Measurements from ENCODE around the gene TBC1D14. TPM values are rescaled to one million over a fixed set of nuclear protein-coding genes. Genes with fewer than 3 reads are reported as not detected.

The TBC1D14 gene
- total RNA-seq, 1 experiment from 2014 or later, result 50.2 TPM

DNA sequence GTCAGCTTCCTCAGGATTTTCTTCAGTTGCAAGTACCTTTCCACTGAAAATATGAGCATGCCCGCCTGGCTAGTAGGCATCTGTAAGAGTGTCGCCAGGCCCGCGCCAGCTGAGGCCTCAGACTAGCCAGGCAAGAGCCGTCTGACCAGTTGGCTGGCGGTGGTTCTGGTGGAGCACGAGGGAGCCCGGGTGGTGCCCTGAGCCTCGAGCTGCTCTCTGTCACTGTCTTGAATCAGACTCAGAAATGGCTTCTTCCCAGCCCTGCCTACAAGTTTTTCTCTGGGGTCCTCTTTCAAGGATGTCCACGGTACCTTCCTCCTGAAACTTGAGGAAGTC lies 146.3 kb downstream of the TBC1D14 start:
- Mint-ChIP-seq H3K4me3 (no peak overlapping the region), H3K27ac (peak overlapping the region; percentile 13 to 57 (median 50); a peak in 3 of 7 replicates), H3K36me3 (ENCODE audit: insufficient read depth in 1 of 3, low read depth in 3 of 3) (peaks cover 14 to 47% (median 40%) of the 10 kb centered on the region in 3 experiments; a peak in 6 of 7 replicates), H3K4me1 (peaks cover 5 to 11% of the 10 kb centered on the region in 2 experiments; a peak in 3 of 4 replicates), H3K27me3 (ENCODE audit: low read depth) (no peaks in the 10 kb centered on the region), H3K9me3 (no peaks in the 10 kb centered on the region)
- Histone ChIP-seq H3K4ac (ENCODE audit: low read depth, low read length) (no peak overlapping the region), H3K79me1 (ENCODE audit: insufficient read depth, low read depth, low read length, poor library complexity, severe bottlenecking) (no peaks in the 10 kb centered on the region), H3K27ac (ENCODE audit: insufficient read length, low read depth, low read length) (no peak overlapping the region), H2AK5ac (ENCODE audit: insufficient read length, low read length) (no peak overlapping the region), H2BK20ac (ENCODE audit: low read depth, low read length, poor library complexity, severe bottlenecking) (no peak overlapping the region), H2AFZ (ENCODE audit: low read length) (no peak overlapping the region), H3K4me1 (ENCODE audit: insufficient read depth, low read length) (no peaks in the 10 kb centered on the region), H3K9ac (ENCODE audit: extremely low read depth, insufficient read length, low read length) (no peak overlapping the region), H3T11ph (ENCODE audit: low read length) (no peak overlapping the region), H4K5ac (ENCODE audit: insufficient read length, low read depth, low read length) (no peak overlapping the region), H2BK12ac (ENCODE audit: insufficient read length, low read depth, low read length) (no peak overlapping the region), H3K27me3 (ENCODE audit: insufficient read depth, low read length) (no peaks in the 10 kb centered on the region), H3K9me3 (ENCODE audit: control insufficient read depth, low read depth, low read length) (no peaks in the 10 kb centered on the region), H4K8ac (replicated peaks; ENCODE audit: insufficient read length, low read depth, low read length) (no peak overlapping the region), H2BK15ac (ENCODE audit: low read depth, low read length) (no peak overlapping the region), H2BK120ac (ENCODE audit: low read depth, low read length, poor library complexity, severe bottlenecking) (no peak overlapping the region), H4K91ac (ENCODE audit: insufficient read length, low read depth, low read length) (no peak overlapping the region), H3K18ac (ENCODE audit: insufficient read length, low read depth, low read length) (no peak overlapping the region), H3K79me2 (ENCODE audit: insufficient read depth, low read length) (no peaks in the 10 kb centered on the region), H4K20me1 (ENCODE audit: control insufficient read depth, insufficient read depth, insufficient read length) (no peaks in the 10 kb centered on the region), H3K14ac (ENCODE audit: insufficient read depth, low read length) (no peak overlapping the region; the same call in 1 of the 2 replicates), H3K23me2 (ENCODE audit: insufficient read length, low read depth, low read length, poor library complexity, severe bottlenecking) (no peaks in the 10 kb centered on the region), H3K4me2 (ENCODE audit: insufficient read depth, insufficient read length, low read length) (no peak overlapping the region), H2BK5ac (ENCODE audit: insufficient read length, low read length) (no peak overlapping the region), H3K56ac (ENCODE audit: insufficient read length, low read depth, low read length) (no peak overlapping the region), H3K23ac (ENCODE audit: insufficient read length, low read depth, low read length) (no peak overlapping the region)
- TF ChIP-seq, protein P1, sequence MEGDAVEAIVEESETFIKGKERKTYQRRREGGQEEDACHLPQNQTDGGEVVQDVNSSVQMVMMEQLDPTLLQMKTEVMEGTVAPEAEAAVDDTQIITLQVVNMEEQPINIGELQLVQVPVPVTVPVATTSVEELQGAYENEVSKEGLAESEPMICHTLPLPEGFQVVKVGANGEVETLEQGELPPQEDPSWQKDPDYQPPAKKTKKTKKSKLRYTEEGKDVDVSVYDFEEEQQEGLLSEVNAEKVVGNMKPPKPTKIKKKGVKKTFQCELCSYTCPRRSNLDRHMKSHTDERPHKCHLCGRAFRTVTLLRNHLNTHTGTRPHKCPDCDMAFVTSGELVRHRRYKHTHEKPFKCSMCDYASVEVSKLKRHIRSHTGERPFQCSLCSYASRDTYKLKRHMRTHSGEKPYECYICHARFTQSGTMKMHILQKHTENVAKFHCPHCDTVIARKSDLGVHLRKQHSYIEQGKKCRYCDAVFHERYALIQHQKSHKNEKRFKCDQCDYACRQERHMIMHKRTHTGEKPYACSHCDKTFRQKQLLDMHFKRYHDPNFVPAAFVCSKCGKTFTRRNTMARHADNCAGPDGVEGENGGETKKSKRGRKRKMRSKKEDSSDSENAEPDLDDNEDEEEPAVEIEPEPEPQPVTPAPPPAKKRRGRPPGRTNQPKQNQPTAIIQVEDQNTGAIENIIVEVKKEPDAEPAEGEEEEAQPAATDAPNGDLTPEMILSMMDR (conservative IDR thresholded peaks at IDR 0.05), result no peak
- DNase-seq, result no peak
- no CpG with 5 or more reads among the region's 10 CpGs for WGBS (ENCODE audit: extremely low coverage, insufficient read length, low lambda C conversion rate)
